ENCODE data around the gene PCA3. TPM values are rescaled to one million over a fixed set of nuclear protein-coding genes. Genes with fewer than 3 reads are reported as not detected.
A peak's percentile ranks its signal among the peaks of the same experiment; 100 is the strongest.

Gene PCA3
- total RNA-seq, 4 donors from 2014 or later: not detected

GRCh38 chr9:76812591-76812990 is 48.4 kb downstream of the PCA3 start:
- no peak for DNase-seq
- TF ChIP-seq POLR2A (IDR thresholded peaks at IDR 0.05) (no peak), CTCF (IDR thresholded peaks at IDR 0.05) (no peak)
- Histone ChIP-seq H3K27ac (no peak overlapping the region), H3K27me3 (peaks cover 0 to 12% (median 0%) of the 10 kb centered on the region in 4 donors), H3K4me1 (peaks cover 0 to 15% (median 1%) of the 10 kb centered on the region in 3 donors), H3K4me3 (no peak overlapping the region), H3K9me3 (no peaks in the 10 kb centered on the region), H3K36me3 (no peaks in the 10 kb centered on the region)
- WGBS, 2 donors: 77 to 80% methylated on average over 6 of the region's 6 CpGs
- intact Hi-C loops (cut with DNase I): loop anchor here (10.0 kb wide), 1 partner anchor 182 kb away; no protein-coding TSS in a partner anchor

- H3K9me3 ChIP-seq: no peaks in the 10 kb centered on the region
- peaks cover 0 to 21% (median 14%) of the 10 kb centered on the region in 3 donors for H3K4me1 ChIP-seq
- no peaks in the 10 kb centered on the region for H3K27me3 ChIP-seq
- 33 to 82% methylated on average over 1 of the region's 1 CpG for WGBS, 2 donors
- H3K36me3 ChIP-seq: no peaks in the 10 kb centered on the region
- intact Hi-C loops (cut with DNase I): loop anchor here (10.0 kb wide), 1 partner anchor 177 kb away; no protein-coding TSS in a partner anchor
- no peak for DNase-seq
- TF ChIP-seq CTCF (IDR thresholded peaks at IDR 0.05): no peak
- TF ChIP-seq POLR2A (IDR thresholded peaks at IDR 0.05): no peak
- H3K27ac ChIP-seq: peak overlapping the region in 3 of 4 donors; percentile 71 to 76 (median 72)
- no peak overlapping the region for H3K4me3 ChIP-seq
These were observed 53.3 kb downstream of the PCA3 start for GRCh38 chr9:76817489-76817888.

GRCh38 chr9:76818271-76818670 is 54.0 kb downstream of the PCA3 start:
- Histone ChIP-seq H3K36me3 (no peaks in the 10 kb centered on the region), H3K9me3 (no peaks in the 10 kb centered on the region), H3K27ac (peak overlapping the region; percentile 4 to 76 (median 72)), H3K27me3 (no peaks in the 10 kb centered on the region), H3K4me1 (peaks cover 0 to 21% (median 14%) of the 10 kb centered on the region in 3 donors), H3K4me3 (no peak overlapping the region)
- TF ChIP-seq CTCF (IDR thresholded peaks at IDR 0.05): no peak
- TF ChIP-seq POLR2A (IDR thresholded peaks at IDR 0.05): no peak
- intact Hi-C loops (cut with DNase I): loop anchor here (10.0 kb wide), 1 partner anchor 177 kb away; no protein-coding TSS in a partner anchor
- WGBS, 2 donors: 17 to 33% methylated on average over 3 to 4 of the region's 4 CpGs
- DNase-seq: peak; percentile 7

GRCh38 chr9:76820431-76820830 is 56.2 kb downstream of the PCA3 start:
- no peaks in the 10 kb centered on the region for H3K9me3 ChIP-seq
- no peaks in the 10 kb centered on the region for H3K36me3 ChIP-seq
- peak overlapping the region in 2 of 4 donors; percentile 72 to 76 for H3K27ac ChIP-seq
- 74 to 86% methylated on average over 6 of the region's 6 CpGs for WGBS, 2 donors
- intact Hi-C loops (cut with DNase I): no loop called here
- no peaks in the 10 kb centered on the region for H3K27me3 ChIP-seq
- H3K4me3 ChIP-seq: no peak overlapping the region
- H3K4me1 ChIP-seq: peaks cover 0 to 21% (median 14%) of the 10 kb centered on the region in 3 donors
- DNase-seq: no peak
- TF ChIP-seq POLR2A (IDR thresholded peaks at IDR 0.05) (no peak), CTCF (IDR thresholded peaks at IDR 0.05) (no peak)

- WGBS, 2 donors: 59 to 64% methylated on average over 9 of the region's 9 CpGs
- Histone ChIP-seq H3K4me3 (no peak overlapping the region), H3K36me3 (no peaks in the 10 kb centered on the region), H3K4me1 (no peaks in the 10 kb centered on the region), H3K27me3 (no peaks in the 10 kb centered on the region), H3K27ac (peak overlapping the region in 2 of 4 donors; percentile 35 to 61), H3K9me3 (no peaks in the 10 kb centered on the region)
- intact Hi-C loops (cut with DNase I): no loop called here
- no peak for TF ChIP-seq CTCF (IDR thresholded peaks at IDR 0.05)
- DNase-seq: no peak
These were observed 63.2 kb downstream of the PCA3 start for GRCh38 chr9:76827296-76828080.
